GM12878 (cell line): ENCODE measurements around the gene OS9.
"Not testable (repeated sequence)": the region's sequence is repeated elsewhere in the genome, so short reads cannot be mapped to it uniquely, and the experiment has no call there.

Experiments
- CTCF ChIP-seq, 3 experiments: IDR thresholded peaks in 2 of 3; conservative IDR thresholded peaks in 1 of 3; 2 replicates each; pipeline ENCODE4 v1.5.1; 2011; ENCODE audit warnings: low read depth in 3 of 3, low read length in 3 of 3, mild to moderate bottlenecking in 3 of 3, control low read depth in 2 of 3, moderate library complexity in 2 of 3, inconsistent platforms in 1 of 3, mixed read lengths in 1 of 3; ENCODE audit not compliant: control insufficient read depth in 2 of 3, insufficient read depth in 1 of 3; ENCODE audit errors: extremely low read depth in 1 of 3
- EZH2 ChIP-seq: IDR thresholded peaks from 2 replicates; pipeline ENCODE4 v1.6.1; 2012; ENCODE audit warnings: low read depth, mild to moderate bottlenecking, control low read depth, inconsistent platforms, low read length, borderline replicate concordance; ENCODE audit not compliant: control insufficient read depth
- NR2C1 ChIP-seq: fragments of 450-650 bp; IDR thresholded peaks from 2 replicates; pipeline ENCODE4 v1.6.1; 2017; ENCODE audit warnings: antibody characterized with exemption, mild to moderate bottlenecking, moderate library complexity
- POLR2A ChIP-seq: IDR thresholded peaks from 2 replicates; pipeline ENCODE4 v1.6.1; 2011; ENCODE audit warnings: low read depth, mild to moderate bottlenecking, low read length
- POLR2AphosphoS5 ChIP-seq: IDR thresholded peaks from 2 replicates; pipeline ENCODE4 v1.6.1; 2011; ENCODE audit warnings: mild to moderate bottlenecking, low read length, inconsistent platforms
- RELA ChIP-seq: fragments of 450-650 bp; IDR thresholded peaks from 2 replicates; pipeline ENCODE4 v1.8.0; 2014; ENCODE audit warnings: borderline replicate concordance; ENCODE audit not compliant: partially characterized antibody
- ZNF274 ChIP-seq: IDR thresholded peaks from one replicate; pipeline ENCODE4 v1.8.0; 2011; ENCODE audit not compliant: insufficient read length, insufficient read depth

- TF ChIP-seq EZH2; POLR2AphosphoS5; NR2C1; RELA; POLR2A; CTCF (IDR thresholded peaks at IDR 0.05 in 2 of 3, conservative IDR thresholded peaks at IDR 0.05 in 1 of 3; ENCODE audit: control insufficient read depth in 2 of 3, extremely low read depth in 1 of 3, insufficient read depth in 1 of 3, low read depth in 3 of 3, low read length in 3 of 3); ZNF274: not testable (repeated sequence)
Measured at GRCh38 chr12:57656408-57656807, 37.5 kb upstream of the OS9 start.
